ENCODE measurements around the gene TGFB2.

The TGFB2 gene

DNA sequence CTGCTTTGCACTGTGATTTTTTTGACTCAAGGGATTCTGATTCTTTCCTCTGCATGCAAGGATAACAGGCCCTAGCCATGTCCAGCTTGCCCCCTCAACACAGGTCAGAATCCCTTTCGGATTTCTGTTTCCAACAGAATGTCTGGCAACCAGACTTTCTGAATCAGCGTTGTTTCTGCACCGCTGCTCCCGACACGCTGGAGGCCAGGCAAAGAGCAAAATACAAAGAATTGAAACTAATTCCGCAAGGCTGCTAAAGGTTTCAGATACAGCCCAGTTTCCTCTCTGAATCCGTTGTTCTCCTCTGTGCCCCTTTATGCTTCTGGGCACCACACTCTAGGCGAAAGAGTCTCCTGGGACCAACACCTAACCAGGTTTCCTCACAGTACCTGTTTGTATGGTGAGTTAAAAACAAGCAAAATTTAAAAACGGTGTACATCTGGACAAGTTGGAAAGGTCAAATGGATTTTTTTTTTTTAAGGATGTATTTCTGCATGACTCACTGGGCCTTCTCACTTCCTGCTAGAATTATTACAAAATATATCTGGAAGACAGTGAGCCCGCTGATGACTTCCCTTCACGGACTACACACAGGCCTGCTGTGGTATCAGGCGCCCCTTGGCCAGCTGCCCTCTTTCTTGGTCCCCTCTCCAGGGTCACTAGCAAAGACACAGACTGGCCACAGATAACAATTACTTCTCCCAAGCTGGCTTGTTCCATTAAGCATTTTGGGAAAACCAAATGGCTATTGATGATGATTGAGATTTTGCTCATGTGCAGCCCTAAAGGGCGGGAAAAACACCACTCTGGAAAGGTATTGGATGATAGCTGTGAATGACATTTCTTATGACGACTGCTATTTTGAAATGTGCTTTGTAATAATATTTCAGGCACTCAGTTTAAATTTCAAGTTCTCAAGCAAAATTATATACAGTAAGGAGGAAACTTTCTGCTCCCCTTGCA is 118.3 kb downstream of the TGFB2 start:
- no peak for ATAC-seq
- Mint-ChIP-seq H3K4me3 (no peak overlapping the region), H3K9me3 (no peaks in the 10 kb centered on the region), H3K27me3 (peaks cover 8% of the 10 kb centered on the region), H3K27ac (no peak overlapping the region), H3K4me1 (no peaks in the 10 kb centered on the region)
- no peak for DNase-seq

DNA sequence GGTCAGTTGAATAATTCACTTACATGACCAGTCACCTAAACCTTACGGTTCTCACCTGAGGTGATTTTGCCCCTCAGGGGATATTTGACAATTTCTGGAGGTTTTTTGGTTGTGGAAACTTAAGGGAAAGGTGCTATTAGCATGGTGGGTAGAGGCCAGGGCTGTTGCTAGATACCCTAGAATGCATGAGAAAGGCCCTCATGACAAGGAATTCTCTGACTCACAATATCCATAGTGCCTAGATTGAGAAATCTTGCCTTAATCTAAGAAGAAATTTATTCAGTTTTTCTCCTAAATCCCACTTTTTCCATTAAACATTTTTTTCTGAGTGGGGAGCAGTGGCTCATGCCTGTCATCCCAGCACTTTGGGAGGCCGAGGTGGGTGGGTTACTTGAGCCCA is 119.7 kb downstream of the TGFB2 start:
- DNase-seq (no peak), ATAC-seq (no peak)
- Mint-ChIP-seq H3K27me3 (peaks cover 8% of the 10 kb centered on the region), H3K27ac (no peak overlapping the region), H3K9me3 (no peaks in the 10 kb centered on the region), H3K4me1 (no peaks in the 10 kb centered on the region), H3K4me3 (no peak overlapping the region)

DNA sequence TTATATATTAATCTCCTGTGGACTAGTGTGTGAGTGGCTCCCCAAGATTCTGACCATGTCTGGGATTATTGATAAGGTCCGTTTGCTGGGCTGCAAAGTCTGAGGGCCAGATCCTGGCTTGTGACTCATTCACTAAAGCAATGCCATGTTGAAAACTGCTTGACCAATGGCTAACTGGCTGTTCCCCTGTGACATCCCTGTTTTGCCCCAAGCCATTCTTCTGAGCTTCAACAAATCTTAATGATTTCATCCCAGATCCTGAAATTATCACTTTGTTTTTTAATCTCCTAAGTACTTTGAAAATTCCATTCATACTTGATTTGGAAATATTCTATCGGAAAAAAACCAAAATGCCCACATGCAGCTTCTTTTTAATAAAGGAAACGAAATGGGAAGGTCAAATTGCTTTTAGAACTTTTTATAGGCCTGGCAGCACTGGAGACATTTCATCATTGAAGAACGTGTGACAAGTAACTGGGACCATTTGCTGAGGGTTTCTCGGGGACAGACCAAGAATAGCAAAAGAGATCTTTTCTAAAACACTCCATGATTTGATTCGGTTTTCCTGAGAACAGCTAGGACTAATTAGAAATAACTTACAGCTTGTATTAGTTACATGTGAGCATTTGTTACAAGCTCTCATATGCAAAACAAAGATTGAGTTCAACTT is 121.3 kb downstream of the TGFB2 start:
- Mint-ChIP-seq H3K27me3 (peaks cover 8% of the 10 kb centered on the region), H3K4me3 (no peak overlapping the region)
- DNase-seq = no peak

DNA sequence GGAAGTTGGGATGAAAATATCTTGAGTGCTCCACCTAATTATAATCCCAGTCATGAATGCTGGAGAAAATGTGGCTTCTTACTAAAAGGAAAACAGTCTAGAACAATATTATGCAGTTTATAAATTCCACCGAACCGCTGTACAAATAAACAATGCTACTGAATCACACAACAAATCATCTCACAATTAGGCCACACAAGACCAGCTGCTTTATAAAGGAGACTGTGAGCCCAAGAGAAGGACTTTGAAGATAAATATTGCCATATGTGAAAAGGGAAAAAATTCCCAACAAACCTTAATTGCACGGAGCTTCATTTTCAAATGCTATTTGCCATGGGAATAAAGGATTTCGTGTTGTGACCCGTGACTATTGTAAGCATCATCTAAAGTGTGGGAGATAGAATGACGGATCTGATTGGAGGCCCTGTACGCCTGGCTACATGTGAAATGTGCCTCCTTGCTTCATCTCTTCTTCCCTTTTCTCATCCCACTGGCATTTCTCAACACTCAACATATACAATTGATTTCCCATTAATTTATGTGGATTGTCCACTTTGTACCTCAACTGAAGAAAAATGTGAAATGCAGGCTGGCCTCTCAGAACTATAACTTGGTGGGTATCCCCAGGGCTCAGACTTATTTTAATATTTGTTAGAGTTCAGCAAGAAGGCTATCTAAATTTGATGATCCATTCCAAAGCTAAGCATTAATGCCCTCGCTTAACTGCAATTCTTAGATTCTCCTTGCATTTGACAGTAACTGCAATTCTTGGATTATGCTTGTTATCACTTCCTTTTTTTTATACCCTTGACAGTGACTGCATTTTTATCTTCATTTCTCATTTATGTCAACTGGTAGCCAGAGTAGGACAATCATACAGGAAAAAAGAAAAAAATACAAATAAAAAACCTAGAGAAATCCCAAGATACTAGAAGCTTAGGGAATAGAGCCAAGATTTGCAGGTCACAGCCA is 122.3 kb downstream of the TGFB2 start:
- DNase-seq = no peak
- H3K4me1 Mint-ChIP-seq = no peaks in the 10 kb centered on the region
- no peaks in the 10 kb centered on the region for H3K9me3 Mint-ChIP-seq
- ATAC-seq = no peak
- H3K4me3 Mint-ChIP-seq = no peak overlapping the region
- H3K27me3 Mint-ChIP-seq = peaks cover 8% of the 10 kb centered on the region
- no peak overlapping the region for H3K27ac Mint-ChIP-seq

More for the DNA sequence above, 121.3 kb downstream of the TGFB2 start:
- no peak for ATAC-seq
- Mint-ChIP-seq H3K9me3 (no peaks in the 10 kb centered on the region), H3K27ac (no peak overlapping the region), H3K4me1 (no peaks in the 10 kb centered on the region)

DNA sequence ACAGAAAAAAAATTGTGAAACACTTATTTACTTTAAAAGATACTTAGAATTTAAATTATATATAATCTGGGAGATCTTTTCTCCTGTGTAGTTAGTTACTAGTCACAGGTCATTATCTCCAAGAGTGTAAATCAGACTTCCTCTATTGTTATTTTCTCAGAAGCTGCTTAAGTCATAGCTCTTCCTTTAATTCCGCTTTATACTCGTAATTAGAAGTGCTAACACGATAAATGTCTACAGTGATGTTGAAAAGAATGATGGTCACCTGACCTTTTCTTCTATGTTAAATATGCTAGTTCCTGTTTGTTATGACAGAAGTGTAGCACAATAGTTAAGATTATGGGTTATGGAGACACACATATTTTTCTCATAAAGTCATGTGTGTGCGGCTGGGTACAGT is 123.6 kb downstream of the TGFB2 start:
- H3K9me3 Mint-ChIP-seq = no peaks in the 10 kb centered on the region
- no peak overlapping the region for H3K4me3 Mint-ChIP-seq
- peaks cover 8% of the 10 kb centered on the region for H3K27me3 Mint-ChIP-seq
- no peak for ATAC-seq
- no peak overlapping the region for H3K27ac Mint-ChIP-seq
- no peak for DNase-seq
- H3K4me1 Mint-ChIP-seq = peaks cover 9% of the 10 kb centered on the region

DNA sequence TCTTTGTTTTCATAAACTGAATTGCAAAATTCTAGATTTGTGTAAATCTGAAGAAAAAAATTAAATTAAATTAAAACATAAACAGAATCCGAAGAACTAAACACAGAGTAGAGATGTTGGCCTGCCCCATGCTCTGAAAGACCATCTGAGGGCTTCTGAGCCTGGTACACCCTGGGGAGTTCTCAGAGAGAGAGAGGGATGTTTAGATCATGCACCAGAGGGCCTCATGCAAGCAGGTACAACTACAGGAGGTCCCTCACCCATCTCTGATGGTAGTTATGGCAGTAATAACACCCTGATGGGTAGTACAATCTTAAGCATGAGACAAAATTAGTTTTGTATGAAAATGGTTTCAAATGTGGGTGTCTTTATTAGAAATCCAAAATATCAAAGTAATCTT is 127.7 kb downstream of the TGFB2 start:
- peak; percentile 46 for ATAC-seq

DNA sequence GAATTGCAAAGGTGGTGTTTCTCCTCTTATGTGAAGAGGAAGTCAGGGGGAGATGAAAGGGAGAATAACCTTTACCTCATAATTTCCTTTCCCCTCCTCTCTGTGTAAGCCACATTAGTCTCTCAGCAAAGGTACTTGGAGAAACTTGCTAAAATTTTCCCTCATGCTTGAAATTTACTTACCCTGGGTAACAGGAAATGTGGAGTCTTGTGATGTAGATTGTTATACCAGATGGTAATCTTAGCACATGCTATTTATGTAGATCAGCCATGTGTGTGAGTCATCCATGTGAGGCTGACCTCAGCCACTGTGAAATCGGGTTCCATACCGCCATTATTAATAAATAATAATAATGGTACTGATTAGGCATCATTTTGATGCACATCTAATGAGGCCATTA is 128.4 kb downstream of the TGFB2 start:
- Mint-ChIP-seq H3K9me3 (no peaks in the 10 kb centered on the region), H3K4me3 (no peak overlapping the region), H3K27ac (no peak overlapping the region), H3K4me1 (peaks cover 21% of the 10 kb centered on the region), H3K27me3 (peaks cover 6% of the 10 kb centered on the region)
- DNase-seq = no peak
- peak; percentile 70 for ATAC-seq

More for the DNA sequence above, 127.7 kb downstream of the TGFB2 start:
- Mint-ChIP-seq H3K4me1 (peaks cover 21% of the 10 kb centered on the region), H3K27me3 (peaks cover 6% of the 10 kb centered on the region), H3K27ac (no peak overlapping the region), H3K9me3 (no peaks in the 10 kb centered on the region), H3K4me3 (no peak overlapping the region)
- DNase-seq = no peak

DNA sequence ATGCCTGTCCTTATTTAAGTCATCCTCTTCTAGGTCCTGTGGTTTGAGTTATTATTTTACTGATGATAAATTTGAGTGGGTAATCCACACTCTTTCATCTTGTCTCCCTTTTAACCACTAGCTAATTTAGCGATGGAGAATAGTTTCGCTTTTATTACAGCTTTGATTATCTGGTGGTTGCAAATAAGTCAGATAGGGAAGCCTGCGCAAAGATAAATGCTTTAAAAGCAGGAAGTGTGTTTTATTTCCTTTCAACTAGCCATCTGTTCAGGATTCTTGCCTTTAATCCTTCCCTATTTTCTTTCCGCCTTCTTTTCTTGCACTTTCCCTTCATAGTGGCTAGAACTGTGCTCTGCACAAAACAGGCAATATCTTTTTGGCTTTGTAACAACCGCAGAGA is 129.0 kb downstream of the TGFB2 start:
- no peaks in the 10 kb centered on the region for H3K9me3 Mint-ChIP-seq
- peaks cover 21% of the 10 kb centered on the region for H3K4me1 Mint-ChIP-seq
- ATAC-seq = no peak
- H3K27me3 Mint-ChIP-seq = peaks cover 6% of the 10 kb centered on the region
- H3K27ac Mint-ChIP-seq = no peak overlapping the region
- DNase-seq = no peak
- H3K4me3 Mint-ChIP-seq = peak overlapping the region; percentile 61 to 66

DNA sequence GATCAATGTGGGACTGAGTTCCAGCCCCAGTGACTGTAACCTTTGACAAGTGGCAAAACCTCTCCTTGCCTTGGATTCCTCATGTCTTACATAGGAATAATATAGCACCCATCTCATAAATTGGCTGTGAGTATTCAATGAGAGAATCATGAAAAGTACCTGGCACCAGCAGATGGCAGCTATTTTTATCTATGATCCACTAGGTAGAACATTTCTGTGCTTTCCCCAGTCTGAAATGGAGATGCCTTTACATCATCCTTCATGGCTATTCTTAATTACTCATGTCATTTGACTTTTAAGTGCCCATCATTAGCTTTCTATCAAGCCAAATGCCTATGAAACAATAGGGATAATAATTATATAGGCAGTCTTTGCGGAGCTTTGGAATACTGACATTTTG is 130.1 kb downstream of the TGFB2 start:
- H3K27ac Mint-ChIP-seq = no peak overlapping the region
- peaks cover 21% of the 10 kb centered on the region for H3K4me1 Mint-ChIP-seq
- no peak overlapping the region for H3K4me3 Mint-ChIP-seq
- ATAC-seq = no peak
- DNase-seq = no peak
- peaks cover 6% of the 10 kb centered on the region for H3K27me3 Mint-ChIP-seq
- H3K9me3 Mint-ChIP-seq = no peaks in the 10 kb centered on the region

DNA sequence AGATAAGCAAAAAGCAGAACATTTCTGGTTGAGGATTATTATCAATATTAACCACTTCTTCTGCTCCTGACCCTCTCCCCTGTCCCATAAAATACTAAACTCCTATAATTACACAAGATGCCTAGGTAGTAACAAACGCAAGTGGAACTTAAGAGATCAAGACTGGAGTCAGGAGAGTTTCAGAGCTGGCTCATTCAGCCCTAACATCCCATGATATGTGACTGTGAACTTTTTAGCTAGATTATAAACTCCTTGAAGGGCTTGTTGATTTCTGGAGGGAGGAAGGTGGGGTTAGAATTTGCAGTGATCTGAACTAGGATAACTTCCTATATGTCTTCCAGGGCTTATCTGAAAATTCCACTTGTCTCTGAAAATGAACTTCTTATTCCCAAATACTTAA is 130.6 kb downstream of the TGFB2 start:
- ATAC-seq = no peak
- Mint-ChIP-seq H3K9me3 (no peaks in the 10 kb centered on the region), H3K4me1 (peaks cover 21% of the 10 kb centered on the region), H3K27me3 (peaks cover 6% of the 10 kb centered on the region), H3K4me3 (no peak overlapping the region), H3K27ac (no peak overlapping the region)
- no peak for DNase-seq

DNA sequence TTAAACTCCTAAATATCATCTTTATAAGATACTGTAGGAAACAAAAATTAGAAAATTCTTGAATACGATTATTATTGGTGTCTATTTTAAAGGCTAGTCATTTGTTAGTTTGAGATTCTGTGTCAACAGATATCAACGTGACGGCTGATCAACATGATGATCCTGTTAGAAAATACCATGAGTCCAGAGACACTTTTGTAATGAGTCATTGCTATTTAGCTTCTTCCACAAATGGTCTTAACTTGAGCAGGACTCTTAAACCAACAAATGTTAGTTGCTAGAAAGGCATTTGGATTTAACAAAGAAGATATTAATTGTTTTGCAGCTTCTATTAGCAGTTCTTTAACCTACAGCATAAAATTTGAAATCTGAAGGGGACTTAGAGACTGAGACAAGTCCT is 131.2 kb downstream of the TGFB2 start:
- DNase-seq (no peak), ATAC-seq (no peak)
- Mint-ChIP-seq H3K27me3 (peaks cover 6% of the 10 kb centered on the region), H3K9me3 (no peaks in the 10 kb centered on the region), H3K4me1 (peaks cover 21% of the 10 kb centered on the region), H3K4me3 (no peak overlapping the region), H3K27ac (no peak overlapping the region)

DNA sequence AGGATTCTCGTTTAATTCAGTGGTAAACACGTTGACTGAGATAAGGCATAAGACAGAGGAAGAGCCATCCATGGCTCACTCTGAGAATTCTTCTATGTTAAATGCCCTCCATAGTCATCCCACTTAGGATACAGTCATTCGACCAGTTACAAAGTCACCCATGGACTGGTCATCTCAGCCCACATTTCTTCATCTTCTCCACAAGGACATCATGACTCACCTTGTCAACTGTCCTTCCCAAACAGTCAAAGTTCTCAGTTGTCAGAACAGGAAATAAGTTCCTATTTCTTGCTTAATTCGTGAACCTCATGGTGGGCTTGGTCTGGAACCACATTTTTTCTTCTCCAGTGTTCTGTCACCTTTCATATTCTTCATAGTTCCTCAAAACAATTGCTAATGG is 133.2 kb downstream of the TGFB2 start:
- Mint-ChIP-seq H3K9me3 (no peaks in the 10 kb centered on the region), H3K27ac (no peak overlapping the region), H3K4me3 (no peak overlapping the region), H3K27me3 (peaks cover 6% of the 10 kb centered on the region), H3K4me1 (peaks cover 15% of the 10 kb centered on the region)
- ATAC-seq (no peak), DNase-seq (no peak)

DNA sequence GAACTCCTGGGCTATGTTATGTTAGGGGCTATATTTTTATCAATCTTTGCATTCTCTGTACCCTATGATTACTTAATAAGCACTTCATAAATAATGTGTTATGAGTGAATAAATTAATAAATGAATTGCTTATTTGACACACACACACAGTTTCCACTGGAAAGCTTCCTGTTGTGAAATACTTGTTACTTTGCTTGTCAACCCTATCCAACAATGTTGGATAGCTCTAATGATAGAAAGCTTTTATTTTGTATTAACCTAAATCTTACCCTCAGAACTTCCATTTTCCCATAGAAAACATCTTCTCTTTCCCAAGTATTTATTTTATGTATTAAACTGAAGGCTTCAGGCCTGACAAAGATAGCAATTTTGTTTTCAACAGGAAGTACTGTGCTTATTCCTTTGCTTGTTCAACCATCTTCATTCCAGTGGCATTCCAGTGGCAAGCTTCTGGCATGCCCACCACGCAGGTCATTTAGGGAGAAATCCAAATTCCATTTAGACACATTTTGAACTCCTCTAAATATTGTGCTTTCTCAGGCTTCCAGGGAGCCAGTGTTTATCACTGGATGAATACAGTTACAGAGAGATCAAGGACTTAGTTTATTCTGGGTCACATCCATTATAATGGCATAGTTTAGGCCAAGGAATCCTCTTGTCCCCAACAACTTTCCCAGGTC is 134.4 kb downstream of the TGFB2 start:
- Mint-ChIP-seq H3K4me1 (peaks cover 3% of the 10 kb centered on the region), H3K9me3 (no peaks in the 10 kb centered on the region), H3K27ac (no peak overlapping the region), H3K27me3 (peaks cover 6% of the 10 kb centered on the region), H3K4me3 (no peak overlapping the region)
- no peak for DNase-seq
- ATAC-seq = no peak

DNA sequence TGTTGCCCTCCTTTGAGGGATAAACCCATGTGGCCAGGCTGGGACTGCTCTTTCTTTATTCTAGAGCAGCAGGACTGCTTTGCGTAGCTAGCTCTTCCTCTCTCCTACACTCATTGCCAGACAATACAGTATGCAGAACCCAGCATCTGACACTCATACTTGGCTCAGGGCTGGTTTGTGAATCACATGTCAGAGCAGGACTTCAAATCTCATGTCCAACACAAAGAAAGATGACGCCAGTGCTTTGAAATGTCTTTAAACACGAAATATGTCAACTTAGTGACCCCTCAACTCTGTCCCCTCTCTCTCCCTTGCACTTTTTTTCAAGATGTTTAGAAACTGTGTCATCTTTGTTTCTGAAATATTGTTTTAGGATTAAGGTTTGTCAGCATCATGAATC is 135.0 kb downstream of the TGFB2 start:
- no peak overlapping the region for H3K27ac Mint-ChIP-seq
- H3K4me1 Mint-ChIP-seq = no peaks in the 10 kb centered on the region
- no peak overlapping the region for H3K4me3 Mint-ChIP-seq
- peaks cover 6% of the 10 kb centered on the region for H3K27me3 Mint-ChIP-seq
- no peak for DNase-seq
- ATAC-seq = no peak
- no peaks in the 10 kb centered on the region for H3K9me3 Mint-ChIP-seq

DNA sequence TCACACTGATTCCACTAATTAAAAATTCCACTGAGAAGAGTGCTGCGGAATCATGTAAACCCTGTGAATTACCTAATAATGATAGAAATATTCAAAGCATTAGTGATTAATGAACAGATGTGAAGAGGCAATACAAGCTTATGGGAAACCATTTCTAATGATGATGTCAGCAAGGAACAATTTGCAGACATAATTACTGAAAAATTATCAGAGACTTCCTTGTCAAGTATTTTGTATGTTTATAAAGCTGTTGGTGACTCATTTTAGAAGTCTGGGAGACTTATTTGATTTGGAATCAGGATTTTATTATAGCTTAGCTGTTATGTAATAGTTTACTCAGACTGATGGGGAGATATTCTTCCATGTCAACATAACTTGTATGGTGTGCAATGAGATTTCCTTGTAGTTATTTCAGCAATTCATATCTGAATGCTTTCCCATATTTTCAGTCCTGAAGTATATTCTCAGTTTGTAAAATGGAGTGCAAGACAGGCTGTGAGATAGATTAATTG is 135.5 kb downstream of the TGFB2 start:
- H3K27me3 Mint-ChIP-seq = peaks cover 6% of the 10 kb centered on the region
- DNase-seq (no peak), ATAC-seq (no peak)
- no peaks in the 10 kb centered on the region for H3K4me1 Mint-ChIP-seq
- H3K4me3 Mint-ChIP-seq = no peak overlapping the region
- H3K27ac Mint-ChIP-seq = no peak overlapping the region
- no peaks in the 10 kb centered on the region for H3K9me3 Mint-ChIP-seq

Measured in stimulated activated naive CD8-positive, alpha-beta T cell treated with anti-CD3 and anti-CD28 coated beads, Interleukin-15, amount 100 ng/mL, for 72 hours (primary cell).